Measurements from ENCODE around the gene CLK3. TPM values are rescaled to one million over a fixed set of nuclear protein-coding genes. Genes with fewer than 3 reads are reported as not detected.
A peak's percentile ranks its signal among the peaks of the same experiment; 100 is the strongest.

CLK3 gene
- total and polyA plus RNA-seq, 2 of the 13 experiments (the other 11 are each of a cell fraction or from before 2014, with no cell fraction given): 41.5 to 82.0 TPM

GRCh38 chr15:74620636-74621545, 5.3 kb downstream of the CLK3 start (continued):
- TF ChIP-seq SKI (IDR thresholded peaks at IDR 0.05; ENCODE audit: partially characterized antibody) (no peak), HDAC1 (CRISPR knock-in tag; IDR thresholded peaks at IDR 0.05) (no peak), ZNF3 (CRISPR knock-in tag; IDR thresholded peaks at IDR 0.05) (no peak), NFKBIZ (CRISPR knock-in tag; IDR thresholded peaks at IDR 0.05) (no peak), ZNF446 (CRISPR knock-in tag; IDR thresholded peaks at IDR 0.05) (no peak), ERF (CRISPR knock-in tag; IDR thresholded peaks at IDR 0.05) (0 out of 2 replicates have a peak, but pooled peaks have one; percentile 42), ZNF674 (CRISPR knock-in tag; IDR thresholded peaks at IDR 0.05; ENCODE audit: low read depth) (no peak), SIX4 (CRISPR knock-in tag; IDR thresholded peaks at IDR 0.05) (no peak), ATF2 (CRISPR knock-in tag; IDR thresholded peaks at IDR 0.05) (peak; percentile 71; the same call in 1 of the 2 replicates), KDM5B (CRISPR knock-in tag; IDR thresholded peaks at IDR 0.05; ENCODE audit: borderline replicate concordance) (no peak), IKZF4 (CRISPR knock-in tag; IDR thresholded peaks at IDR 0.05; ENCODE audit: borderline replicate concordance, low read depth, not compliant biosample characterization) (no peak), ZNF282 (IDR thresholded peaks at IDR 0.05; ENCODE audit: partially characterized antibody) (no peak), ZNF251 (CRISPR knock-in tag; IDR thresholded peaks at IDR 0.05) (no peak), ZFP36L2 (CRISPR knock-in tag; IDR thresholded peaks at IDR 0.05) (no peak), ZBTB42 (CRISPR knock-in tag; IDR thresholded peaks at IDR 0.05) (no peak), ZNF547 (CRISPR knock-in tag; IDR thresholded peaks at IDR 0.05) (no peak), MLLT10 (CRISPR knock-in tag; IDR thresholded peaks at IDR 0.05) (no peak), KDM4B (CRISPR knock-in tag; IDR thresholded peaks at IDR 0.05) (no peak), ZNF33B (CRISPR knock-in tag; IDR thresholded peaks at IDR 0.05) (no peak), RAD21 (CRISPR knock-in tag; IDR thresholded peaks at IDR 0.05) (peak; percentile 87), TARDBP (CRISPR knock-in tag; IDR thresholded peaks at IDR 0.05) (0 out of 2 replicates have a peak, but pooled peaks have one; percentile 28), SOX13 (IDR thresholded peaks at IDR 0.05) (no peak), SOX13 (CRISPR knock-in tag; conservative IDR thresholded peaks at IDR 0.05 in 1 of 2, IDR thresholded peaks at IDR 0.05 in 1 of 2) (no peak), CREM (IDR thresholded peaks at IDR 0.05) (no peak), CREM (CRISPR knock-in tag; IDR thresholded peaks at IDR 0.05) (no peak), TOPORS (CRISPR knock-in tag; IDR thresholded peaks at IDR 0.05) (no peak), RFX5 (IDR thresholded peaks at IDR 0.05; ENCODE audit: low read depth, low read length) (no peak), ZNF333 (CRISPR knock-in tag; IDR thresholded peaks at IDR 0.05; ENCODE audit: borderline replicate concordance) (no peak)
- TF ChIP-seq, protein P1, sequence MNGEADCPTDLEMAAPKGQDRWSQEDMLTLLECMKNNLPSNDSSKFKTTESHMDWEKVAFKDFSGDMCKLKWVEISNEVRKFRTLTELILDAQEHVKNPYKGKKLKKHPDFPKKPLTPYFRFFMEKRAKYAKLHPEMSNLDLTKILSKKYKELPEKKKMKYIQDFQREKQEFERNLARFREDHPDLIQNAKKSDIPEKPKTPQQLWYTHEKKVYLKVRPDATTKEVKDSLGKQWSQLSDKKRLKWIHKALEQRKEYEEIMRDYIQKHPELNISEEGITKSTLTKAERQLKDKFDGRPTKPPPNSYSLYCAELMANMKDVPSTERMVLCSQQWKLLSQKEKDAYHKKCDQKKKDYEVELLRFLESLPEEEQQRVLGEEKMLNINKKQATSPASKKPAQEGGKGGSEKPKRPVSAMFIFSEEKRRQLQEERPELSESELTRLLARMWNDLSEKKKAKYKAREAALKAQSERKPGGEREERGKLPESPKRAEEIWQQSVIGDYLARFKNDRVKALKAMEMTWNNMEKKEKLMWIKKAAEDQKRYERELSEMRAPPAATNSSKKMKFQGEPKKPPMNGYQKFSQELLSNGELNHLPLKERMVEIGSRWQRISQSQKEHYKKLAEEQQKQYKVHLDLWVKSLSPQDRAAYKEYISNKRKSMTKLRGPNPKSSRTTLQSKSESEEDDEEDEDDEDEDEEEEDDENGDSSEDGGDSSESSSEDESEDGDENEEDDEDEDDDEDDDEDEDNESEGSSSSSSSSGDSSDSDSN (CRISPR knock-in tag; IDR thresholded peaks at IDR 0.05): 0 out of 2 replicates have a peak, but pooled peaks have one; percentile 20
